Tibial nerve (tissue), 4 donors: ENCODE data around the gene RTP1. TPM values are rescaled to one million over a fixed set of nuclear protein-coding genes. Genes with fewer than 3 reads are reported as not detected.
A peak's percentile ranks its signal among the peaks of the same experiment; 100 is the strongest.
"Not testable (repeated sequence)": the region's sequence is repeated elsewhere in the genome, so short reads cannot be mapped to it uniquely, and the experiment has no call there.

Experiments used
- DNase-seq, 2 donors: peaks; one replicate each; pipeline ENCODE4 v3.0.0-alpha.2; 2019; ENCODE audit warnings: low spot score in 2 of 2
- H3K27ac ChIP-seq, 4 donors: fragments of 200-600 bp; sonication (generic) in 3 of 4; one replicate each; pipeline ENCODE4 v1.5.1; 2017 to 2019; ENCODE audit warnings: mild to moderate bottlenecking in 1 of 4
- H3K27me3 ChIP-seq, 2 donors: fragments of 200-600 bp; sonication (generic) in 1 of 2; one replicate each; pipeline versions ENCODE4 v1.5.1 to v1.6.0; 2017 to 2019
- H3K36me3 ChIP-seq, 3 donors: fragments of 200-600 bp; sonication (generic); one replicate each; pipeline ENCODE4 v1.5.1; 2018 to 2019
- H3K4me1 ChIP-seq, 4 donors: fragments of 200-600 bp; sonication (generic) in 3 of 4; one replicate each; pipeline ENCODE4 v1.5.1; 2017 to 2019
- H3K4me3 ChIP-seq, 4 donors: fragments of 200-600 bp; sonication (generic) in 3 of 4; one replicate each; pipeline ENCODE4 v1.5.1; 2017 to 2019; ENCODE audit warnings: mild to moderate bottlenecking in 1 of 4, moderate library complexity in 1 of 4
- H3K9me3 ChIP-seq, 4 donors: fragments of 200-600 bp; sonication (generic) in 3 of 4; one replicate each; pipeline ENCODE4 v1.5.1; 2017 to 2019
- CTCF ChIP-seq, 5 experiments: fragments of 200-600 bp in 3 of 5; fragments of 450-650 bp in 2 of 5; sonication (generic) in 3 of 5; IDR thresholded peaks; one replicate each; pipeline ENCODE4 v1.5.1; 2016 to 2019; ENCODE audit warnings: antibody characterized with exemption in 5 of 5, mild to moderate bottlenecking in 3 of 5, moderate library complexity in 2 of 5
- EP300 ChIP-seq, 2 donors: sonication (generic); formaldehyde crosslinking; IDR thresholded peaks; one replicate each; pipeline ENCODE4 v1.6.1; 2017; ENCODE audit warnings: antibody characterized with exemption in 2 of 2, mild to moderate bottlenecking in 1 of 2
- POLR2A ChIP-seq, 2 donors: fragments of 450-650 bp; IDR thresholded peaks; one replicate each; pipeline ENCODE4 v1.6.1; 2017; ENCODE audit warnings: antibody characterized with exemption in 2 of 2, mild to moderate bottlenecking in 2 of 2, moderate library complexity in 2 of 2
- WGBS, 2 donors: methylation state at CpG; one replicate each; pipeline ENCODE4 v1.1.5; 2018; 5-methylcytosine and 5-hydroxymethylcytosine counted together
- total RNA-seq, 4 donors: library from RNA; depleted of rRNA; stranded (reverse); fragments of >200 nt; gene quantifications; one replicate each; pipeline ENCODE4 v1.1.0, GENCODE V29; 2016

Gene RTP1
- total RNA-seq, 4 donors from 2014 or later, result not detected

GRCh38 chr3:187236962-187237361 is 39.7 kb downstream of the RTP1 start:
- no peak overlapping the region for H3K27ac ChIP-seq
- TF ChIP-seq POLR2A (IDR thresholded peaks at IDR 0.05), result no peak
- no peak for TF ChIP-seq EP300 (IDR thresholded peaks at IDR 0.05)
- TF ChIP-seq CTCF (IDR thresholded peaks at IDR 0.05), result no peak
- no peak for DNase-seq
- no peaks in the 10 kb centered on the region for H3K36me3 ChIP-seq
- WGBS, 2 donors, result 83 to 89% methylated on average over 1 of the region's 1 CpG
- H3K4me1 ChIP-seq, result no peaks in the 10 kb centered on the region
- no peak overlapping the region for H3K4me3 ChIP-seq
- no peaks in the 10 kb centered on the region for H3K27me3 ChIP-seq
- H3K9me3 ChIP-seq, result no peaks in the 10 kb centered on the region

DNA sequence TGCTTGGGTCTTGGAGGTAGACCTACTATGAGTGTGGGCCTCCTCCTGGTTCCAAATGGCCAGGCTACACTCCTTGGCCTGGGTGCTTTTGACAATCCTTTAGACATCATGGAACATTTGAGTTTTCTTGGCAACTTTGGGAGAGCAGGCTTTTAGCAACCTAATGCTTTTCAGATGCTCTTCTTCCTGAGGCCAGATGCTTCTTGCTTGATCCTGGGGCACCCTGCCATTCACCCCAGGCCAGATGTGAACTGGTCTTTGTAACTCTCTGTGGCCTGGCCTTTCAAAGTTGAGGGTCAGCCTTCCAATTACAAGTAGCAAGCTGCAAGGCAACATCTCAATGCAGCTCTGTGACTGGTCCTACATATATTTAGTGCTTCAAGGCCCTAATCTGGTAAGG is 40.5 kb downstream of the RTP1 start:
- Histone ChIP-seq H3K4me3 (no peak overlapping the region), H3K4me1 (no peaks in the 10 kb centered on the region), H3K27ac (no peak overlapping the region), H3K9me3 (no peaks in the 10 kb centered on the region), H3K36me3 (no peaks in the 10 kb centered on the region), H3K27me3 (no peaks in the 10 kb centered on the region)
- DNase-seq, result peak in 1 of 2 donors; percentile 12
- TF ChIP-seq POLR2A (IDR thresholded peaks at IDR 0.05), result no peak
- TF ChIP-seq CTCF (IDR thresholded peaks at IDR 0.05), result no peak
- no peak for TF ChIP-seq EP300 (IDR thresholded peaks at IDR 0.05)

DNA sequence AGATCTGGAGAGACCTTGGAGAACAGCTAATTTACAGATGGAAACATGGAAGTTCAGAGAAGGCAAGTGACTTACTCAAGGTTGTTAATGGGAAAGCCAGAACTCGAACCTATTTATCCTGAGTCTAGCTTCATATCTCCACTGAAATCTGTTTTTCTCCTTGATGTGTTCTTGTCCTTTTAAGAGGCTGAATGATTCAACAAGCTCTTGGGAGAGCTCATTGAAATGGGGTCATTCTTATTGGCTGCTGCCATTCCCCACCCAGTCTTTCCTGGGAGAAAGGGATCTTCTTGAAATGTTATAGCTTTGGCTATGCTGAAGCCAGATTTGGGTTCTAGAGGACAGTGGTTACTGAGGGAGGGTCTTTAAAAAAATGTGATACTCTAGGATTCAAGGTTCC is 41.0 kb downstream of the RTP1 start:
- TF ChIP-seq EP300 (IDR thresholded peaks at IDR 0.05) (no peak), CTCF (IDR thresholded peaks at IDR 0.05) (no peak), POLR2A (IDR thresholded peaks at IDR 0.05) (no peak)
- no peak for DNase-seq
- no peak overlapping the region for H3K27ac ChIP-seq
- H3K4me1 ChIP-seq, result no peaks in the 10 kb centered on the region
- H3K4me3 ChIP-seq, result no peak overlapping the region
- no peaks in the 10 kb centered on the region for H3K9me3 ChIP-seq
- no peaks in the 10 kb centered on the region for H3K27me3 ChIP-seq
- H3K36me3 ChIP-seq, result no peaks in the 10 kb centered on the region
- WGBS, 2 donors, result 80 to 88% methylated on average over 1 of the region's 1 CpG

GRCh38 chr3:187238835-187239234 is 41.5 kb downstream of the RTP1 start:
- H3K36me3 ChIP-seq, DNase-seq, H3K4me3 ChIP-seq, H3K4me1 ChIP-seq, H3K27ac ChIP-seq, H3K9me3 ChIP-seq, H3K27me3 ChIP-seq: not testable (repeated sequence)
- WGBS, 2 donors, result 93 to 98% methylated on average over 4 of the region's 4 CpGs

DNA sequence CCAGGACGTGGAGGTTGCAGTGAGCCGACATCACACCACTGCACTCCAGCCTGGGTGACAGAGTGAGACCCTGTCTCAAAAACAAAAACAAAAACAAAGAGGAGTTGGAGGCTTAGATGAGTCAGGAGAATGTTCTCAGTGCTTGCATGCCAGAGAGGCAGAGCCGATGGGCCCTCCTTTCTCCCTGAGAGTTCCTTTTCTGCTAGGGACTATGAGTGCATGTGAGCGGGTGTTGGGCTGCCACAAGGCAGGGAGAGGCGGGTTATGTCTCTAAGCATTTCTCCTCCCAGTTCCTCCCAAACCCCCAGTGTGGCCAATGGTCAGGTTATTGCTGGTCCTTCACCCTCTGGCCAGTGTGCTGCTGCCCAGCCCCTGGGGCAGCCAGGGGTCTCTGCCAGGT is 45.1 kb downstream of the RTP1 start:
- Histone ChIP-seq H3K4me3 (no peak overlapping the region), H3K4me1 (peaks cover 0 to 7% (median 0%) of the 10 kb centered on the region in 4 donors), H3K9me3 (no peaks in the 10 kb centered on the region), H3K36me3 (no peaks in the 10 kb centered on the region), H3K27me3 (no peaks in the 10 kb centered on the region), H3K27ac (no peak overlapping the region)
- no peak for DNase-seq
- 77 to 80% methylated on average over 5 of the region's 5 CpGs for WGBS, 2 donors
- TF ChIP-seq EP300 (IDR thresholded peaks at IDR 0.05) (no peak), CTCF (IDR thresholded peaks at IDR 0.05) (no peak), POLR2A (IDR thresholded peaks at IDR 0.05) (no peak)

- no peak for TF ChIP-seq POLR2A (IDR thresholded peaks at IDR 0.05)
- no peak for TF ChIP-seq CTCF (IDR thresholded peaks at IDR 0.05)
- no peak for TF ChIP-seq EP300 (IDR thresholded peaks at IDR 0.05)
- no peak for DNase-seq
- H3K9me3 ChIP-seq, result no peaks in the 10 kb centered on the region
- no peak overlapping the region for H3K27ac ChIP-seq
- 89 to 96% methylated on average over 4 of the region's 4 CpGs for WGBS, 2 donors
- H3K27me3 ChIP-seq, result no peaks in the 10 kb centered on the region
- H3K4me1 ChIP-seq, result peaks cover 0 to 7% (median 0%) of the 10 kb centered on the region in 4 donors
- no peak overlapping the region for H3K4me3 ChIP-seq
- no peaks in the 10 kb centered on the region for H3K36me3 ChIP-seq
Measured at GRCh38 chr3:187242900-187243299, 45.6 kb downstream of the RTP1 start.
